ENCODE results near the gene NFATC1.

The NFATC1 gene

DNA sequence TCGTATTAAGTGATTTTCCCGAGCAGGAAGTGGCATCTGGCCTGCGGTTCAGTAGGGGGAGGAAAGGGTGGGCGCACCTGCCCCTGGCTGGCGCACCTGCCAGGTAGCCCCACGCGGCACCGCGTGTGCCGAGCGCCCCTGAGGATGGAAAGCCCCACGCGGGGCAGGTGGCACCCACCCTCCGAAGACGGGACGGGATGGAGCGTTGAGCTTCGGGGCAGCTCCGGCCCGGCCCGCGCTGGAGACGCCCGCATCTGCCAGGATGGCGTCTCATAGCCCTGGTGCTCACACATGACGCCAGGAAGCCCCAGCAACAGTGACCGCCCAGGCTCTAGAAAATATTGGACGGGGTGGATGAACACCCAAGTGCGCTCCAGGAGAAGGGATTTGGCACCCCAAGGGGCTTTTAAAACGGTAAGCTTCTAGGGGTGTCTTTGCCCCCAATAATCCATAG is 2.5 kb upstream of the NFATC1 start:
- DNase-seq, result peak; percentile 13

DNA sequence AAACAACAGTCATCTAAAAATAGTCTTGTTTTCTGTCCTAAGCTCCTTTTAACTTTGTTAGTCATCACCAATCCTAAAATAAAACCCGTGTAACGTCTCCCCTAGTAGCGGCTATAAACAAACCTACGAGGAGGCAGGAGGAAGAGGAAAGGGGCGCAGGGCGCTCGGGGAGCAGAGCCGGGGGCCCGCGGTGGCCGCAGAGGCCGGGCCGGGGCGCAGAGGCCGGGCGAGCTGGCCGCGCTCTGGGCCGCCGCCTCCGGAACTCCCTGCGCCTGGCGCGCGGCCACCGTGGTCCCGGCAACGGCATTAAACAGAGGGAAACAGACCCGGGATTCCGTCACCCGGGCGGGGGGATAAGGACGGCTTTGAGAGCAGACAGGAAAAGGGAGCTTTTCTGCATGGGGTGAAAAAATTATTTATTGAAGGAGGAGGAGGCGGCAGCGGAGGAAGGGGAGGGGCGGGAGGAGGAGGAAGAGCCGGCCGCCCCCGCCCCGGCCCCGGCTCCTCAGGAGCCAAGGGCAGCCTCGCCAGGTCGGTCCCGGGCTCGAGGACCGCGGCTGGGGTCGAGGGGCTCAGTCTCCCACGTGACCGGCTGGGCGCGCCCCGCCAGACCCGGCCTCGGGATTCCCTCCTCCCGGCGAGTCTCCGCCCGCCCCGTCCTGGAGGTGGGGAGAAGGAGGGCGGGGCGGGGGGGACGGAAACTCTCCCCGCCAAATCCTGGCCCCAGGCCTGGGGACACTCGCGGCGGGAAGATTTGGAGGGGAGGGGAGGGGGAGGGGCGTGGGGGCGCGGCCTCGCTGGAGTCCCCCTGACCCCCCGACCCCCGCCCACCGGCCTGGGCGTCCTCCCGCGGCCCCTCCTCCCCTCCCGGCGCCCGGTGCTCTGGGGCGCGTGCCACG is 1.8 kb upstream of the NFATC1 start:
- peak; percentile 78 for DNase-seq

DNA sequence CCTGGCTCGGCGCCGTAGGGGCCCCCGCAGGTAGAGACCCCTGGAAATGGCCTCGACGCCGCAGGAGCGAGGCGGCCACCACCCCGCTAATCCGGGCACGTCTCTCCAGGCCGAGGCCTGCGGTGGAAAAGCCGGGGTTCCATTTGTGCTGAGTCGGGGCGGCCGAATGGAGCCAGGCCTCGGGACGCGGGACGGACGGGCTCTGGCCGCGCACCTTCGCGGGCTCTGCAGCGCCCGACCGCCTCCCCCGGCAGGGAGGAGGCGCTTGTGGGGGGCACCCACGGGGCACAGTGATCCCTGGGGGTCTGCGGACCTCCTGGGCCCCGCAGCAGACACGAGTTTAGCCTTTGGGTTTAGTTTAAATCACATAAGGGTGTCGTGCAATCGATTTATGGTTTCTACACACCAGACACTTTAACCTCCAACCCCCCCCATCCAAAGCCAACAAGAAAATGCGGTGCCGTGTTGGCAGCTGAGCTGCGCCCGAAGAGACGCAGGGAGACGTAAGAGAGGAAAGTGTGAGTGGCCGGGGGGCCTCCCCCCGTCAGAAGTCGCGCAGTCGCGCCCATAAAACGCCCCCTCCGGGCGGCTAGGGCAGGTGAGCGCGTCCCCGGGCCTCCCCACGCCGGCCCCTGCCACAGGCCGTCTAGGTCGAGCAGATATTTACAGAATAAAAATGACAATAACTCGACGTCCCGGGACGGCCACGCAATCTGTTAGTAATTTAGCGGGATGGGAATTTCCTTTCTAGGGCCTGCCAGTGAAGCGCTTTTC is 1.0 kb upstream of the NFATC1 start:
- peak; percentile 59 for DNase-seq

DNA sequence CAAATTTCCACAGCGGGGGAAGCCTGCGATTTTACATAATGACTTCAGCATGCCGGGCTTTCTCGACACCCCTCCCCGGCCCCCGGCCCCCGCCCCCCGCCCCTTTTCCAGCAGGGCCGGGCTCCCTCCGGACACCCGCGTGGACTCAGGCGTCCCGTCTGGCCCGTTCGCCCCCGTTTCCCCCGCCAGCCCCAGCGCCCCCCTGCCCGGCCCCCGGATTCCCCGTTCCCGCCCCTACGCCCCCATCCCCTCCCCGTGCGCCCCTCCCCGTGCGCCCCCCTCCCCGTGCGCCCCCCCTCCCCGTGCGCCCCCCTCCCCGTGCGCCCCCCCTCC is 456 bp upstream of the NFATC1 start:
- no peak for DNase-seq

DNA sequence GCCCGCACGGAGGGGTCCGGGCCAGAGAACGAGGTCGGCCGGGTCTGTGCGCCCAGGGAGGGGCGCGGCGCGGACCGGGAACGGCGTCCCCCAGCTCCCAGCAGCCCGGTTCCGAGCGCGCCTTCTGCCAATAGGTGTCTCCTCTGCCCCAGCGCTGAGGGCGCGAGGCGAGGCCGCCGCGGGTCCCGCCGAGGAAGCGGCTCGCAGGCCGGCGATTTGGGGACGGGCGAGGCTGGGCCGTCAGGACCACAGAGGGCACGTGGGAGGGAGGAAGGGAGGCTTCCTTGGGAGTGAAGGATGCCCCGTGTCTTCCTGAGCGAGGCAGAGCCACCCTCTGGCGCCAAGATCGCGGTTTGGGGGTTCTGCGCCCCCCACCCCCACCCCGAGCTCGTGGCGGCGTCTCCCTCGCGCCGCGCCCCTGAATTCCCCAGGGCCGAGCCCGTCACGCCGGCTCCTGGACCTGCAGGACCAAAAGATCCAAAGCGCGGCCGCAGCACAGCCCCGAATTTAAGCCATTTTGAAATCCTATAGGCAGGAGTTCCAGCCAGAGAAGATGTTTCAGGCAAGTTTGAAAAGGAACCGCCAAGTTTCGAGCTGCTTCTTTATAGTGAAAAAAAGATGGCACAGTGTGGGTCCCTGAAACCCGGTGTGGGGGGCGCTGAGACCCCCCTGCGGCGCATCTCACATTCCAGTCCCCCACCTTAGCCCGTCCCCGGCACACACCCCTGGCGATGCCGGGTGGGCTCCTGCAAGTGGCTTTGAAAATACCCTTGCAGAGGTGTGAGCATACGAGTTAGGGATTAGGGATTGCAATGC is 909 bp downstream of the NFATC1 start:
- DNase-seq, result peak; percentile 44

DNA sequence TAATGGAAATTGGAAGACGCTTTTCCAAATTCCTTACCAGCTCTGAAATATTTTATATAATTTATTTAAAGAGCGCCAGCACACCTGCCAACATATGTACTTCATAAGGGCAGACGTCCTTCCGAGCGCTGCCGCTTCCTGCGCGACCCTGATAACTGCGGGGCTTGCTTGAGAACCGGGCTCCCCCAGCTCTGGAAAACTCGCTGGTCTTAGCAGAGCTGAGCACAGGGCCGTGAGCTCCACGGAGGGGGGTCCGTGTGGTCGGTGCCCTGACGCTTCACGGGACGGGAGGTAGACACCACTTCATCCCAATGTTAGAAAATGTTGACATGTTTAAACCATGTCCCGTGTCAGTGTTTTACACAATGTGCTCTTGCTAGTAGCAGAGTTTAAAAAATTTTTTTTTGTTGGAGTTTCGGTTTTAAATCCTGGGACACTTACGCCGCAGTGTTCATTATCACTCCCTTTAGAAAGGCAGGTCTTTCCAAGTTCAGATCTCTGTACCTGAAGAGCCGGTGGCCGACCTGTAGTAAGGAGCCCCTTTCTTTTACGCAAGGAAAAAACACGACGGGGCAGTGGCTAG is 1.6 kb downstream of the NFATC1 start:
- DNase-seq, result no peak

DNA sequence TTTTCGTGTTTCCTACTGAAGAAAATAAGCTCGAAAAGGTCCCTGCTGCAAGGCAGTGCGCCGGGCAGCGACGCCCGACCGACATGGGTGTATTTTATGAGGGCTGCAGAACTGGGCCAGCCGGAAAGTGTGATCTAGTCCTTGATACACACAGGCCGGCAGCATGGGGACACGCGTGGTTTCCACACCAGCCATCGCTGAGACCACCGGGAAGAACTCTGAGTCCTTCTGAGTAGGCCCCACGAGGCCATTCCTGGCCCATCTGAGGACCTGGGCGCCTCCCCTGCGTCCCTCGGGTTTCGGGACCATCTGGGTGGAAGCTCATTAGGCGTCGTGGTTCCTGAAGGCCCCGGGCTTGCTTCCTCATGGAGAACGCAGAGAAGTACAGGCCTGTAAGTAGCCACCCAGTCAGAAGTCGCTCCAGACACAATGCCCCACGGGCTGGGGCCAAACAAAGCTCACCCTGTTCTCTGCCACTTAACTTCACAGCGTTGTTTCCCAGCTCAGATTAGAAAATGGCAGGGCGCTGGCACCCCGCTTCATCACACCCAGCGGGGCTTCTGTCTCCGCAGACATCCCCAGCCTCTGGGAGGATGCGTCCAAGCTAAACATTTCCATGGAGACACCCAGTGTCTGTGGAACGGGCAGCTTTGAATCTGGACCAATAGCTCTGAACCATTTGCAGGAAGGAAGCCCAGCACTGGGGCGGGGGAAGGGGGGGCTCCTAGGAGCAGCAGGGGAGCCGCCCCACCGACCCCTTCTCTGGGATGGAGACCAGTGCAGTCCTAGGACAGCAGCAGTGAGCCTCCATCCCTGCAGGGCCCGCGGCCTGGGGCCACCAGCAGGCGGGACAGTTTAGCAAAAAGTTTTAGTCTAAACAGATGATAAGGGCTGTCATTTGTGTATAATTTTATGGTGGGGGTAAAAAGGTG is 2.4 kb downstream of the NFATC1 start:
- DNase-seq, result no peak

DNA sequence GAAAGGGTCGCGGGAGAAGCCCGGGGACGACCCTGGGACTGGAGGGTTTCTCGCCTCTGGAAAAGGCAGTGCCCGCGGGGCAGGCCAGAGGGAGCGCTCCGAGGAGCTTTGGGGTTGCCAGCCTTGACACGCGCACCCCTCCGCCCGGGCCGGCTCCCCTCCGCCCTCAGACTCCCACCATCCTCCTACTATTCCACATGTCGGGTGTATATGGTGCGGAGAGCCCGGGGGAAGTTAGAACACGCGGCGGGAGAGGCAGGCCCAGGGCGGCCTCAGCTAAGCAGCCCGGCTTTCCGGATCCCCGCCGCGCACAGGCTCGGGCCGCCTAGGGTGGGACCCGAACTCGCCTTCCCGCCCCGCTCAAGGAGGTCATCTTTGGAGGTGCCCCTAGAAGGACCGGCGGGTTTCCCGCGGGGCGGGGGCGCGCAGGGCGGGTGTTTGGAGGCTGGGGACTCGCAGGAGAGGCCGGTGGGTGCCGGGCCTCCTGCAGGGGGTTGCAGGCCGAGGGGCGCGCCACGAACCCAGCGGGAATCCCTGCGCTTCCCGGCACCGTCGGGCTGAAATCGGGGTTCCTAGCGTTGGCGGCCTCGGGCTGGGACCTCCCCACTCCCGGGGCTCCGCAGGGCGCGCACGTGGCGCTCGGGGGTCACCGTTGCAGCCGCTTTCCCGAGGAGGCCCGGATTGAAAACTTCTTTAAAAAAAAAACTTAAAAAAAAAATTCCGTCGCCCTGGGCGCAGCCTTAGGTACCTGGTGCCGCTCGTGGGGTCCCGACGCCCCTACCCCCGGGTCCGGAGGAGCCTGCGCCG is 3.7 kb downstream of the NFATC1 start:
- no peak for DNase-seq

DNA sequence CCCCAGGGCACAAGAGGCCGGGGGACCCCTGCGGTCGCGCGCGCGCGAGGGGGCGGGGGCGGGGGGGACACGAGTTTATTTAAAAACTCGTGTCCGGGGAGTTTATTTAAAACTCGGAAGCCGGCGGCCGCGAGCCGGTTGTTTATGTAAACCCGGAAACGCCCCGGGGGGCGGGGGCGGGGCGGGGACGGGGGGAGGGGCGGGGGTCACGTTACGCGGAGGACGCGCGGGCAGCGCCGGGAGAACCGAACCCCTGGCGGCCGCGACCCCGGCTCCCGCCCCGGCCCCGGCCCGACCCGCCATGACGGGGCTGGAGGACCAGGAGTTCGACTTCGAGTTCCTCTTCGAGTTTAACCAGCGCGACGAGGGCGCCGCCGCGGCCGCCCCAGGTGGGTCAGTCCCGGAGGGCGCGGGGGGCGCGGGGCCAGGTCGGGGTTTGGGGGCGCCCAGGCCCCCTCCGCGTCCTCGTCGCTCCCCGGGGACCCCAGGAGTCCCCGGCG is 4.4 kb downstream of the NFATC1 start:
- no peak for DNase-seq

DNA sequence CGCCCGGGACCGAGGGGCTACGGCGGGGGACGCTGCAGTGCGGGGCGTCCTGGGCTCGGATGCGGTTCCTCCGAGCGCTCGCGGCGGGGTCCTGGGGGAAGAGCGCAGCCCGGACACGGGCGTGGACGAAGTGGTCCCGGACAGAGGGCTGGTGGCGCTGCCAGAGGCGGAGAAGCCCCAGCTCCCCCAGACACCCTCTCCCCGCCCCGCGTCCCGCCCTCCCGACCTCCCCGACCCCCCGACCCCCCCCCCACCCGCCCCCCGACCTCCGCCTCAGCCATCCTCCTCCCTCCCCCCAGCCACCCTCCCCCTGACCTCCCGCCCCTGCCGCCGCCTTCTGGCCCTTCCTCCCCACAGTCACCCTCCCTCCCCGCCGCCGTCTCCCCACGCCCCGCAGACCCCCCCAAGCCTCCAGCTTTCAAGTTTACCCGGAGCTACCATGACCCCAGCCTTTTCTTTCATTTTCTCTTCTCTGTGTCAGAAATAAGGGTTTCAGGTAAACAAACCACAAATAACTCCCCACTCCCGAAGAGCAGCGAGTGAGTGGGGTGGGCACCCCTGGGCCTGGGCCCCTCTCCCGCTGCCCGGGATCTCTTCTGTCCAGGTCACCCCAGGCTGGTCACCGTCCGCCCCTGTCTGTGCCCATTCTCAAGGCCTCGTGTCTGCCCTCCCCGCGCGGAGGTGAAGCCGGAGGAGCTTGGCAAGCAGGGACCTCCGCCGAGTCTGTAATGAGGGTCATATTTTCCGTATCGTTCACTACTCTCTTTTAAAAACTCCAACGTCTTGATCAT is 5.1 kb downstream of the NFATC1 start:
- no peak for DNase-seq

DNA sequence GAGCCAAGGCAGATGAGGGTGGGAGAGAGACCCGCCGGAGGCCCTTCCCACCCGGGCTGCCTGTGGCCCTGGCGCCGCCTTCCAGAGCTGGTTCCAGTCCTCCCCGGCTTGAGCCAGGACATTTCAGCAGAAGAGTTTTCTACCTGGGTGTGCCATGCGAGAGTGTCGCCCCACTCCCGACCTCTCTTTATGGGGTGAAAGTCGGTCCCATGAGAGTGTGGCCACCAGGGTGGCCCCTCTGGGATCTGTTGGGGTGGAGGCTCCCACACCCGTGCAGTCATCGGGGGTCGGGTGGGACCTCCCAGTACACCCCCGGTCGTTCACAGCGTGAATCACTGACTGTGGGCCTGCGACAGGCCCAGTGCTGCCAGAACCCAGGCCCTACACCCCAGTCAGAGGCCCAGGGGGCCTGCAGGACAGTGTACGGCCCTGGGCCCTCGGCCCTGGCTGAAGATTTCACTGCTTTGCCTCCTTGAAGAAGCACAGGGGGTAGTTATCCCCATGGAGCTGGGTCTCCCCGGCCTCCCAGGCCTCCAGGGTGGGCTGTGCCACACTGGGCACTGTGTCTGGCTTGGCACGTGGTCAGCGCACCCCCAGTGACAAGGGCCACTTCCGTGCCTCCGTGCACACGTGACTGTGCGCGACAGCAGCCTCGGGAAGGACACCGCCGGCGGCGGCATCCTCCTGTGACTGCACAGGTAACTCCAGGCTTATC is 5.9 kb downstream of the NFATC1 start:
- DNase-seq, result no peak

DNA sequence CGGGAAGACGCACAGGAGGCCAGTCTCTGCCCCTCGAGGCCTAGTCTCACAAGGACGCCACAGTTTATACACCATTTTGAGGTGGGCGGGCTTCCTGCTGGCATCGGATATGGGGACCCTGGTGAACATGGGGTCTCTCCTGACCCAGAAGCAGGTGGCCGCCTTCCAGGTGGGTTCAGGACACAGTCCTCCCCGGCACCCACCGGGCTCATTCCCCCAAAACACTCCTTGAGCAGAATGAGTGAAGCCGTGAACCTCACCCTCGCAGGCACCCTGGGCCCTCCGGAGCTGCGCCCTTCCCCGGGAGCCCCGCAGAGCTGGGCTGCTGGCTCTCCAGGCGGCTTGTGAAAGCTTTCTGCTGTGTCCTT is 6.5 kb downstream of the NFATC1 start:
- DNase-seq, result no peak

DNA sequence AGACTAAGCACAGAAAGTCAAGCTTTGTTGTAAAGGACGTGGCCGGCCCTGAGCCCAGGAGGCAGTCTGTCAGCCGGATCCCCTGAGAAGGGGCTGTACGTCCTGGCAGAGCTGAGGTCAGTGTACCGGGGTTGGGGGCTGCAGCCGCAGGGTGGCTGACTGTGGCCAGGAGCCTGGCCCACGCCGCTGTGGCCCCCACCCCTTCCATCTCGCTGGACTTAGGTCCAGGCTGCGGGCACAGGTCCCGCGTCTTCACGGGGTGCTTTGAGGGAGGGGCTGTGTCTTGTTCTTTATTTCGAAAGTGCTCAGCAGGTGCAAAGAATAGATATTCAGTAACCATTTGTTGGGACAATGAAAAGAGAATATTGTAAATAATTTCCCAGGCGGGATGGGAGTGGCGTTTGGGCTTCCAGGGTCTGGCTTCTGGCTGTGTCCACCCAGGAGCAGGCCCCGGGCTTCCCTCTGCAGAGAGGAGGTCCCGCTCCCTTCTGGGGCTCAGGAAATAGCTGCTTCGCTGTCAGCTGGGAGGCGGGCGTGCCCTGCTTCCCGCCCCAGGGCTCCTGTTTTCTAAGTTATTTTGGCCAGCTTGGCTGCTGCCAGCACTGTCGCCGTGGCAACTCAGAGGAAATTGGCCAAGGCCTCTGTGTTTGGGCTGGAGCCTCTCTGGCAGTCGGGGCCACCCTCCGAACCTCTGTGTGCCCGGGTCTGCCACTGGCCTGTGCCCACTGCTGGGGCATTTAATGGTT is 7.4 kb downstream of the NFATC1 start:
- DNase-seq, result no peak

DNA sequence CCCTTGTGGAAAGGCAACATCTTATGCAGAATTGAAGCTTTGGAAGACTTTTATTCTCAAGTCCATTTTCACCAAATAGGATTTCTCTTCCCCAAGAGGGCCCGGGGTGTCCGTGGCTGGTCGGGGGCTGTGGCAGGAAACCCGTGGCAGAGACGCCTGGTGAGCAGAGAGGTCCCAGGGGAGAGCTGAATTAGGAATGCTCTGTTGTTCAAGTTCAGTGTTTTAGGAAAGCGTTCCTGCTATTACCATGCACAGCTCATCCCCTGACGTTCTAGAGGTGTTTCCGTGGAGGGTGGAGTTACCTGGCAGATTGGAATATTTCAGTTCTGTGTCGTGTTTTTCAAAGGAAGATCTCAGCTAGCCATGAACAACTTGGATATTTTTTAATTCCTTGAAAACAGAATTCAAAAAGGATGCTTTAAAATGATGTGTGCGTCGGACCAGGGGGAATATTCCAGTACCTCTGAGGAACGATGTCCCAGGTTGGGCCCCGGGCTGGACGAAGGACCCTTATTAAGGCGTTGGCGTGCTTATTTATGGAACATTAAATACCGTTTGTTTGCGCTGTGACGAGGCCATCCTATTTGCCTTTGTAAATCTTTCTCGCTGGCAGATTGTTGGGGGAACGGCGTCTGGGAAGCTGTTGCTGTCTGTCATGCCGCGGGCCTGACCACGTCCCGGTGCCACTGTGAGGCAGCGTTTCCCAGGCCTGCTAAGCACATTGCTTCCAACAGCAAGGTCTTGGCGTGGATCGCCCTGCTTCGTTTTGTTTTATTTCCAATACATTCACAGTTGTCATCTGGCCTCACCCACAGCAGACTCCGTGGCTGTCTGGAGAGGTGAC is 8.2 kb downstream of the NFATC1 start:
- DNase-seq, result no peak

DNA sequence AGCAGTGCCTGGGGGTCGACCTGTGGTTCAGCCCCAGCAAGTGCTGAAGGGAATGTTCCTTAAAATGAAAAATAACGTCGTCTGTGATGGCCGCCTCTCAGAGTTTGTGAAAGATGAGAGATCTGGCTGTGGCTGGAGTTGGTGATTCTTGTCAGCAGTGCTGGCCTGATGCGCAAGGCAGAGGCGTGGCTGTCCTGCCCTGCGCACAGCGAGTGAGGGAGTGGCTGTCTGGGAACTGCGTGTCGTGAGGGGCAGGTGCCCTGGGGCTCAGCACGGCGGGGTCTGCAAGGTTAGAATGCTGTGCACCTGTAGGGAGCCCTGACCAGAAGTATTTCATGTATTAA is 8.8 kb downstream of the NFATC1 start:
- DNase-seq, result no peak

DNA sequence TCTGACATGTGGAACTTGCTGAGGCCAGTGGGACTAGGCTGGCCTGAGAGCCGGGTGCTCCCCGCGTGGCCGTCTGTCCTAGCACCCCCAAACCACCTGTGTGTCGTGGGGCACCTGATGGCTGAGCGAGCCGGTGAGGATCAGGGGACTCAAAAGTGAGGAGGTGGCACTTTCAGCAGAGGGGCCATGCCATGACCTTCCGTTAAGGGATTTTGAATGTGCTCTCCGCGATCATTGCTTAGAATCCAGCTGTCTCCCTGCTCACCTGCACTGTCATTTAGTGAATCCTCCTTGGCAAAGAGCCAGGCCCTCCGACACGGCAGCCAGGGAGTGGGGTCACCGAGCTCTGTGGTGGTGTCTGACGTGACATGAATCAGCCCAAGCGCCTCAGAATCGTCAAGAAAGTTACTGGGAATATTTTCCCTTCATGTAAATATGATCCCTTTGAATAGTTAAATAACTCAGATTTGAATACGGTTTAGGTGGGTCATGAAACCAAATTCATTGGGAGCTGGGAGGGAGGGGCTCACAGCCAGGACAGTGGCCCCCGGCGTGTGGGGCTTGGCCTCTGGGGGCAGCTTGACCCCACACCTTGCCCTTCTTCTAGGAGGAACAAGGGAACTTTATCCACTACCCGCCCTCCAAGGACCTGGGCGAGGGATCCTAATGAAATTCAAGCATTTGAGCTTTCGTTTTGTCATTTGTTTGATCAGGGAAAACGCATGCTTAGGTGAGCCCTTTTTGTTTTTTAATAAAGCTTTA is 9.5 kb downstream of the NFATC1 start:
- no peak for DNase-seq
